GM12864 (cell line): ENCODE measurements around the gene MDM1.
A peak's percentile ranks its signal among the peaks of the same experiment; 100 is the strongest.

Experiments used
- DNase-seq: peaks from one replicate; pipeline ENCODE4 v3.0.0-alpha.2; 2011; ENCODE audit warnings: low read depth
- H3K4me3 ChIP-seq: 2 replicates; pipeline ENCODE4 v1.5.1; 2011; ENCODE audit warnings: mild to moderate bottlenecking, low read depth, low read length, control low read depth
- CTCF ChIP-seq: IDR thresholded peaks from 2 replicates; pipeline ENCODE4 v1.5.1; 2011; ENCODE audit warnings: low read depth, mild to moderate bottlenecking, moderate library complexity, low read length, control low read depth, inconsistent platforms; ENCODE audit errors: missing control alignments

MDM1 gene

GRCh38 chr12:68364893-68365725 is 32.9 kb upstream of the MDM1 start:
- DNase-seq: peak; percentile 90
- peak overlapping the region; percentile 32 for H3K4me3 ChIP-seq
- no peak for TF ChIP-seq CTCF

- peak overlapping the region; percentile 32; the same call in 1 of the 2 replicates for H3K4me3 ChIP-seq
- no peak for DNase-seq
- no peak for TF ChIP-seq CTCF
Observed at GRCh38 chr12:68364328-68364727, 32.2 kb upstream of the MDM1 start.

GRCh38 chr12:68361953-68362352 is 29.8 kb upstream of the MDM1 start:
- DNase-seq: no peak
- no peak overlapping the region for H3K4me3 ChIP-seq
- TF ChIP-seq CTCF: no peak

GRCh38 chr12:68359674-68360073 is 27.5 kb upstream of the MDM1 start:
- TF ChIP-seq CTCF: no peak
- no peak overlapping the region for H3K4me3 ChIP-seq
- no peak for DNase-seq

GRCh38 chr12:68358532-68359485 is 26.6 kb upstream of the MDM1 start:
- H3K4me3 ChIP-seq: no peak overlapping the region
- TF ChIP-seq CTCF: peak; percentile 61
- DNase-seq: no peak

- H3K4me3 ChIP-seq: no peak overlapping the region
- no peak for TF ChIP-seq CTCF
- DNase-seq: no peak
Observed at GRCh38 chr12:68356986-68357385, 24.8 kb upstream of the MDM1 start.
